Breast epithelium (tissue), 4 donors: ENCODE data around the gene PPARD. TPM values are rescaled to one million over a fixed set of nuclear protein-coding genes. Genes with fewer than 3 reads are reported as not detected.

ENCODE experiments used
- DNase-seq, 2 donors: peaks; one replicate each; pipeline ENCODE4 v3.0.0-alpha.2; 2019; ENCODE audit warnings: low spot score in 2 of 2
- H3K27ac ChIP-seq, 2 donors: fragments of 200-600 bp; sonication (generic) in 1 of 2; one replicate each; pipeline ENCODE4 v1.5.1; 2016 to 2019; ENCODE audit warnings: mild to moderate bottlenecking in 1 of 2
- H3K27me3 ChIP-seq, 2 donors: fragments of 200-600 bp; sonication (generic) in 1 of 2; one replicate each; pipeline versions ENCODE4 v1.5.1 to v1.6.0; 2017 to 2019; ENCODE audit warnings: control low read depth in 1 of 2, mild to moderate bottlenecking in 1 of 2
- H3K36me3 ChIP-seq: fragments of 200-600 bp; one replicate; pipeline ENCODE4 v1.5.1; 2019
- H3K4me1 ChIP-seq, 2 donors: fragments of 200-600 bp; sonication (generic); one replicate each; pipeline ENCODE4 v1.5.1; 2016 to 2019; ENCODE audit warnings: control low read depth in 1 of 2
- H3K4me3 ChIP-seq, 3 donors: fragments of 200-600 bp; sonication (generic); 1 replicate in 2 of 3; 2 replicates in 1 of 3; pipeline ENCODE4 v1.5.1; 2016 to 2019; ENCODE audit warnings: mild to moderate bottlenecking in 3 of 3, moderate library complexity in 2 of 3
- H3K9me3 ChIP-seq, 2 donors: fragments of 200-600 bp; sonication (generic) in 1 of 2; one replicate each; pipeline ENCODE4 v1.5.1; 2016 to 2019; ENCODE audit warnings: control low read depth in 1 of 2
- CTCF ChIP-seq, 3 donors: fragments of 450-650 bp; IDR thresholded peaks; one replicate each; pipeline ENCODE4 v1.5.1; 2016 to 2017; ENCODE audit warnings: antibody characterized with exemption in 3 of 3, mild to moderate bottlenecking in 3 of 3, moderate library complexity in 3 of 3
- POLR2A ChIP-seq: fragments of 450-650 bp; IDR thresholded peaks from one replicate; pipeline ENCODE4 v1.6.1; 2016; ENCODE audit warnings: antibody characterized with exemption, mild to moderate bottlenecking, moderate library complexity
- POLR2AphosphoS5 ChIP-seq, 3 donors: sonication (generic); formaldehyde crosslinking; IDR thresholded peaks; one replicate each; pipeline ENCODE4 v1.6.1; 2017; ENCODE audit warnings: antibody characterized with exemption in 3 of 3
- intact Hi-C: fragments of 100-400 bp; cut with DNase I; formaldehyde crosslinking; loops from one replicate; pipeline ENCODE4 v1.15.1; 2023; ENCODE audit warnings: low total_unique reads
- total RNA-seq, 3 donors: library from RNA; depleted of rRNA; stranded (reverse); fragments of >200 nt; gene quantifications; one replicate each; pipeline ENCODE4 v1.1.0, GENCODE V29; 2016

PPARD gene
- total RNA-seq, 3 donors from 2014 or later: 7.2 to 11.1 (median 10.7) TPM

GRCh38 chr6:35406711-35407485 is 64.5 kb downstream of the PPARD start:
- DNase-seq: no peak
- no peaks in the 10 kb centered on the region for H3K4me1 ChIP-seq
- H3K4me3 ChIP-seq: no peak overlapping the region
- H3K27ac ChIP-seq: no peak overlapping the region
- intact Hi-C loops: no loop called here
- H3K36me3 ChIP-seq: no peaks in the 10 kb centered on the region
- no peaks in the 10 kb centered on the region for H3K27me3 ChIP-seq
- H3K9me3 ChIP-seq: no peaks in the 10 kb centered on the region
- TF ChIP-seq CTCF (IDR thresholded peaks at IDR 0.05) (no peak), POLR2A (no peak), POLR2AphosphoS5 (IDR thresholded peaks at IDR 0.05) (no peak)

GRCh38 chr6:35409245-35409644 is 66.9 kb downstream of the PPARD start:
- Histone ChIP-seq H3K27me3 (no peaks in the 10 kb centered on the region), H3K9me3 (no peaks in the 10 kb centered on the region), H3K27ac (no peak overlapping the region), H3K36me3 (no peaks in the 10 kb centered on the region), H3K4me3 (no peak overlapping the region), H3K4me1 (no peaks in the 10 kb centered on the region)
- TF ChIP-seq POLR2AphosphoS5 (IDR thresholded peaks at IDR 0.05) (no peak), POLR2A (no peak), CTCF (IDR thresholded peaks at IDR 0.05) (no peak)
- intact Hi-C loops: no loop called here
- no peak for DNase-seq

- H3K4me1 ChIP-seq: no peaks in the 10 kb centered on the region
- no peak for DNase-seq
- H3K27ac ChIP-seq: no peak overlapping the region
- TF ChIP-seq POLR2A: no peak
- no peak for TF ChIP-seq CTCF (IDR thresholded peaks at IDR 0.05)
- no peak for TF ChIP-seq POLR2AphosphoS5 (IDR thresholded peaks at IDR 0.05)
- no peaks in the 10 kb centered on the region for H3K27me3 ChIP-seq
- H3K9me3 ChIP-seq: no peaks in the 10 kb centered on the region
- H3K36me3 ChIP-seq: no peaks in the 10 kb centered on the region
- no peak overlapping the region for H3K4me3 ChIP-seq
- intact Hi-C loops: no loop called here
Observed at GRCh38 chr6:35410131-35410530, 67.8 kb downstream of the PPARD start.

GRCh38 chr6:35411066-35411465 is 68.7 kb downstream of the PPARD start:
- H3K36me3 ChIP-seq: no peaks in the 10 kb centered on the region
- intact Hi-C loops: no loop called here
- TF ChIP-seq POLR2AphosphoS5 (IDR thresholded peaks at IDR 0.05) (no peak), CTCF (IDR thresholded peaks at IDR 0.05) (no peak), POLR2A (no peak)
- DNase-seq: no peak
- H3K27ac ChIP-seq: no peak overlapping the region
- no peaks in the 10 kb centered on the region for H3K4me1 ChIP-seq
- H3K9me3 ChIP-seq: no peaks in the 10 kb centered on the region
- H3K27me3 ChIP-seq: no peaks in the 10 kb centered on the region
- no peak overlapping the region for H3K4me3 ChIP-seq

- Histone ChIP-seq H3K9me3 (no peaks in the 10 kb centered on the region), H3K27me3 (no peaks in the 10 kb centered on the region), H3K36me3 (no peaks in the 10 kb centered on the region), H3K4me1 (no peaks in the 10 kb centered on the region), H3K27ac (no peak overlapping the region), H3K4me3 (no peak overlapping the region)
- TF ChIP-seq POLR2AphosphoS5 (IDR thresholded peaks at IDR 0.05) (no peak), CTCF (IDR thresholded peaks at IDR 0.05) (no peak), POLR2A (no peak)
- no peak for DNase-seq
- intact Hi-C loops: no loop called here
Observed at GRCh38 chr6:35412102-35412501, 69.7 kb downstream of the PPARD start.
